Activated naive CD8-positive, alpha-beta T cell (primary cell): Measurements from ENCODE around the gene TNFRSF8.

Experiments
- H3K27ac Mint-ChIP-seq: one replicate; pipeline ENCODE4 v1.8.0; 2021; ENCODE audit warnings: mixed read lengths
- H3K27me3 Mint-ChIP-seq: one replicate; pipeline ENCODE4 v1.8.0; 2021; ENCODE audit warnings: mixed read lengths
- H3K36me3 Mint-ChIP-seq: one replicate; pipeline ENCODE4 v1.8.0; 2021; ENCODE audit warnings: mixed read lengths
- H3K4me1 Mint-ChIP-seq: one replicate; pipeline ENCODE4 v1.8.0; 2021; ENCODE audit warnings: low read depth, mixed read lengths
- H3K4me3 Mint-ChIP-seq: one replicate; pipeline ENCODE4 v1.8.0; 2021; ENCODE audit warnings: mild to moderate bottlenecking, mixed read lengths
- H3K9me3 Mint-ChIP-seq: one replicate; pipeline ENCODE4 v1.8.0; 2021; ENCODE audit warnings: low read depth, mixed read lengths

The TNFRSF8 gene

DNA sequence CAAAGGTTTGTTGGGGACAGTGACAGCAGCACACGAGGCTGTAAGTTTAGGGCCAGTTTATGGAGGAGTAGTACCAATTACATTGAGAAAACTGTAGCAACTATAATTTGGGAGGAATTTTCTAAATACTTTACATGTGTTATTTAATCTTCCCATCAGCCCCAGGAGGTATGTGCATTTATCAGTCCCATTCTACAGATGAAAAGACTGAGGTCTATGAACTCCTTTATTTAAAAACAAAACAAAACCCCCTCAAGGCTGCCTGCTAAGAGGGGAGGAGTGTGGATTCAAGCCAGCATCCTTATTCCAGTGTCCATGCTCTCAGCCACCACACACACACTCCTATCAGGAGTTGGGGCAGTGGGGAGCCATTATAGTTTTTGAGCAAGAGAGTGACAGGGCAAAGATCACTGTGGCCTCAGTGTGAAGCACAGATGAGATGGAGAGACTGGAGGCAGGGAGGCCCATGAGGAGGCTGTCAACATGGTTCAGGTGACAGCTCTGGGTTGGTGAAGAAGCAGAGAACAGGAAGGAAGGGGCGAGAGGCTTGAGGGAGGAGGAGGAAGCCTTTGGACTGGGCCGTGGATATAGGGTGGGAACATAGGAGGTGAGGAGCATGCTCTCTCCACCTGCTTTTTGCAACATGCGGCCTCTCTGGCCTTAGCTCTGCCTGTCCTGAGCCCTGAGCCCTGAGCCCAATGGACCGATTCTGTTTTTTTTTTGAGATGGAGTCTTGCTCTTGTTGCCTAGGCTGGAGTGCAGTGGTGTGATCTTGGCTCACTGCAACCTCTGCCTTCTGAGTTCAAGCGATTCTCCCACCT, 113.4 kb downstream of the TNFRSF8 start:
- Mint-ChIP-seq H3K9me3 (peaks cover under 1% of the 10 kb centered on the region), H3K27ac (peak overlapping the region; percentile 99), H3K27me3 (no peaks in the 10 kb centered on the region), H3K4me3 (peak overlapping the region; percentile 81), H3K4me1 (peaks cover 79% of the 10 kb centered on the region), H3K36me3 (peaks cover 8% of the 10 kb centered on the region)

DNA sequence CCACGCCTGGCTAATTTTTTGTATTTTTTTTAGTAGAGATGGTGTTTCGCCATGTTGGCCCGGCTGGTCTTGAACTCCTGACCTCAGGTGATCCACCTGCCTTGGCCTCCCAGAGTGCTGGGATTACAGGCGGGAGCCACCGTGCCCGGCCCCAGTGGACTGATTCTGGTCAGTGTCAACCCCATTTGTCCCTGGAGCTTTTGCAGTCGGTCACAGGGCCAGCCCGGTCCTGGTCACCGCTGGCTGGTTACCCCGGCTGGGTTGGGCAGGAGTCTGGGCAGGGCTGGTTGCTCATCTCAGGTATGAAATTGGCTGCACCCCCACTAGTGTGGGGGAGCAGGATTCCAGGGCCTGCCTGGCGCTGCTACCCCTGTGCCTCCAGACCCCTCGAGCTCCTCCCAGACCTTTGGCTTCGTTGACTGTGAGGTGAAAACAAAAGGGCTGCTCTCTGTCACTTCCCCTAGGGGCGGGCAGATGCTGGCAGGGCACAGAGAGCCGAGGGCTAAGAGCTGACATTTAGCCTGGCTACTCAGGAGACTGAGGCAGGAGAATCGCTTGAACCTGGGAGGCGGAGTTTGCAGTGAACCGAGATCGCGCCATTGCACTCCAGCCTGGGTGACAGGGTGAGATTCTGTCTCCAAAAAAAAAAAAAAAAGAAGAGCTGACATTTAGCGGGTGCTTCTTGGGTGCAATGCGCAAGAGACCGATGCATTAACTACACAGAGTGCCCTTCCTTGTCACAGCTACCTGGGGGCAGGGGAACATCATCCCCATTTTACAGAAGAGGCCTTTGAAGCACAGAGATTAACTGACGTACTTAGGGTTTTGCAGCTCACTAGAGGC, 114.3 kb downstream of the TNFRSF8 start:
- Mint-ChIP-seq H3K4me3 (peak overlapping the region; percentile 93), H3K27me3 (no peaks in the 10 kb centered on the region), H3K36me3 (peaks cover 7% of the 10 kb centered on the region), H3K4me1 (peaks cover 77% of the 10 kb centered on the region), H3K27ac (peak overlapping the region; percentile 99), H3K9me3 (no peaks in the 10 kb centered on the region)

DNA sequence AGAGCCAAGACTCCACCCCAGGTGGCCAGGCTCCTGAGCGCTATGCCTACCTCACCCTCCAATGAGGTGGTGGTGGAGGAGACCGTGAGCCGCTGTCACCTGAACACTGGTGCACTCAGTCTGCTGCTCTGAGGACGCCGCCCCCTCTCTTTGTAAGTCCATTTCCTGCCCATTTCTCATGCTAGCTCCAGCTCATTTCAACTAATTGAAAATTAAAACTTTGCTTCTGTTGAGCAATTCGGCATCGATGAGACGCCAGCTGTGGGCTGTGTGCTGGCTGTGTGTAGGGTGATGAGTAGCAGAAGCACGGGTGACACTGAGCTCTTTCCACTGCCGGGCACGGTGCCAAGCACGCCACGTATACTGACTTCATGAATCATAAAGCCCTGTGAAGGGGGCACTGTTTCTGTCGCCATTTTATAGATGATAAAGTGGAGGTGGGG, 114.9 kb downstream of the TNFRSF8 start:
- peak overlapping the region; percentile 93 for H3K4me3 Mint-ChIP-seq
- H3K27ac Mint-ChIP-seq: peak overlapping the region; percentile 99
- H3K36me3 Mint-ChIP-seq: peaks cover 7% of the 10 kb centered on the region
- no peaks in the 10 kb centered on the region for H3K9me3 Mint-ChIP-seq
- H3K4me1 Mint-ChIP-seq: peaks cover 77% of the 10 kb centered on the region
- no peaks in the 10 kb centered on the region for H3K27me3 Mint-ChIP-seq

DNA sequence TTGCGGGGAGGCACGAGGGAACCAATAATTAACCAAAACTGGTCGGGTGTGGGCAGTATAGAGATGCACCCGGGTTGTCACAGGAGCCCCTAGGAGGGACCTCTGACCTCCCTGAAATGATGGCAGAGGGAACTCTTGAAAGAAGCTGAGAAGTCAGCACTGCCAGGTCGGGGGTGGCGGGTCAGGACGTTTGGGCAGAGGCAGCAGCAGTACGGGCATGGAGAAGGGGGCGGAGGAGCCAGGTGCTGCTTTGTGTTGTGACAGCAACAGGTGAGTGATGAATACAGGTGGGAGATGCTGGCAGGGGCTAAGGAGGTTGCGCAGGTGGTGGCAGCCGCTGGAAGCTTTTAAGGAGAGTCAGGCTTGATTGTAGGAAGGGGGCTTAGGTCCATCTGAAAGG, 115.4 kb downstream of the TNFRSF8 start:
- Mint-ChIP-seq H3K27me3 (no peaks in the 10 kb centered on the region), H3K9me3 (no peaks in the 10 kb centered on the region), H3K36me3 (peaks cover 7% of the 10 kb centered on the region), H3K4me1 (peaks cover 75% of the 10 kb centered on the region), H3K27ac (peak overlapping the region; percentile 99), H3K4me3 (peak overlapping the region; percentile 93)

DNA sequence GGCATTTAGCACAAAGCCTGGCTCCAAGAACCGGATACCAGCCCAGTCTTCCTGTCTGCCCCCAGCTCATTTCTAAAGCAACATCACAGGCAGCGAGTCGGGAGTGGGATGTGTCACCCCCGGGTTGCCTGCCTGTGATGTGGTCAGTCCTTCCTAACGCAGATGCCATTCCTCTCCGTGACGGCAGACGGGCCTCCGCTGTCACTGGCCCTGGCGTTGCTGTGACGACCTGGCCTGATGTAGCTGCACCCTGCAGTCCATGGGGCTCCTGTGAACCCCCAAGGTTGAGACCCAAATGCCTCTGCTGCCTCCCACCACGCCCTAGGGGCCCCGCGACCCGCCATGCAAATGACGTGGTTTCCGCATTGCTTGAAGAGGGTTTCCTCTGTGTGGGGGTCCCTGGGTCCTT, 116.0 kb downstream of the TNFRSF8 start:
- H3K4me3 Mint-ChIP-seq: peak overlapping the region; percentile 93
- no peaks in the 10 kb centered on the region for H3K27me3 Mint-ChIP-seq
- no peaks in the 10 kb centered on the region for H3K9me3 Mint-ChIP-seq
- peaks cover 5% of the 10 kb centered on the region for H3K36me3 Mint-ChIP-seq
- peaks cover 73% of the 10 kb centered on the region for H3K4me1 Mint-ChIP-seq
- H3K27ac Mint-ChIP-seq: peak overlapping the region; percentile 99

DNA sequence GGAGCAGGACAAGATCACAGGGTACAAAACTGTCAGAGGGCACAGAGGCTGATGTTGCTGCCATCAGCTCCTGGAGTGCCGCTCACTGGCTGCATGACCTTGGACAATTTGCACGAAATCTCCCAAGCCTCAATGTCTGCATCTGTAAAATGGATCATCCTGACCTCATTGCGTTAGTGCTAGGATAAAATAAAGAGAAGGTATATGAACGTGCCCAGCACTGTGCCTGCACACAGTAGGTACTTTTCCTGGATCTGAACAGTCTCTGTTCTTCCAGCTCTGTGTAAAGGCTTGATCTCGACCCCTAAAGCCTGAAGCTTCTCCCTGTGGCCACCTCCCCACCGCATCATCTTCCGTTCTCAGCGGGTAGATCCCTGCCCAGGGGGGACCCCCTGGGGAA, 116.6 kb downstream of the TNFRSF8 start:
- H3K4me1 Mint-ChIP-seq: peaks cover 70% of the 10 kb centered on the region
- H3K27ac Mint-ChIP-seq: peak overlapping the region; percentile 99
- no peaks in the 10 kb centered on the region for H3K27me3 Mint-ChIP-seq
- H3K4me3 Mint-ChIP-seq: peak overlapping the region; percentile 93
- no peaks in the 10 kb centered on the region for H3K9me3 Mint-ChIP-seq
- H3K36me3 Mint-ChIP-seq: peaks cover 5% of the 10 kb centered on the region

DNA sequence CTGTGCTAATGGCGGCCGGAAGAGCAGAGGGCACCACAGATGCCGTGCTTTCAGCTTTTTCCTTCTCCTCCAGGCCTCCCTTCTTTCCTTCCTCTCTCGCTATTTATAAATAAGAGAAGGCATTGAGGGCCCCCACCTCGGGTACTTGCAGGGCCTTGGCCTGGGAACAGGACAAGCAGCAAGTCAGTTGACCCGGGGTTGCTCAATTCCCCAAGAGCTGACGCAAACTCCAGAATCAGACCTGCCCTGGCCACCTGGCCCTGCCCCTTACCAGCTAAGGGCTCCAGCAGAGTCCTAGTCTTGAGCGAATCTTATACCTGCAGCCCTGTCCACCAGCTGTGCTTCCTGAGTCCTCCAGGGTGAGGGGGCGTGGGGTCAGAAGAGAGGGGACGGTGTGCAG, 117.2 kb downstream of the TNFRSF8 start:
- Mint-ChIP-seq H3K9me3 (no peaks in the 10 kb centered on the region), H3K36me3 (peaks cover 5% of the 10 kb centered on the region), H3K27me3 (no peaks in the 10 kb centered on the region), H3K27ac (no peak overlapping the region), H3K4me1 (peaks cover 66% of the 10 kb centered on the region), H3K4me3 (peak overlapping the region; percentile 20)

DNA sequence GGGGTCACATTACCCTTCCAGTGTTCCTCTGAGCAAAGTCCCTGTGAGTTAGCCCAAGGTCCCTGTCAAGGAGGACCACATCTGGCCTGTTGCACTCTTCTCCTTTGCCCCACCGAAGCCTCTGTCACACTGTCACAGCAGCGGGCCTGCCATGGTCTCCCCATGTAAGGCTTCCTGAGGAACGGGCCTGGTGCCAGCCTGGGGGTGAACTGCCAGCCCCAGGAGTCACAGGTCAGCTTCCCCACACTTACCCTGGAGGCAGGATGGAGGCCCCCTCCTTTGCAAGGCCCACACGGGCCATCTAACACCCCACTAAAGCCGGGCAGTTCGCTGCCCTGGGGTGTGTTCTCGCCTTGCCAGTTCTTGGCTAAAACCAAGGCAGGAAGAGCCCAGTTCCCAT, 117.8 kb downstream of the TNFRSF8 start:
- Mint-ChIP-seq H3K4me1 (peaks cover 62% of the 10 kb centered on the region), H3K27me3 (no peaks in the 10 kb centered on the region), H3K9me3 (no peaks in the 10 kb centered on the region), H3K27ac (peak overlapping the region; percentile 28), H3K4me3 (no peak overlapping the region), H3K36me3 (peaks cover 5% of the 10 kb centered on the region)

DNA sequence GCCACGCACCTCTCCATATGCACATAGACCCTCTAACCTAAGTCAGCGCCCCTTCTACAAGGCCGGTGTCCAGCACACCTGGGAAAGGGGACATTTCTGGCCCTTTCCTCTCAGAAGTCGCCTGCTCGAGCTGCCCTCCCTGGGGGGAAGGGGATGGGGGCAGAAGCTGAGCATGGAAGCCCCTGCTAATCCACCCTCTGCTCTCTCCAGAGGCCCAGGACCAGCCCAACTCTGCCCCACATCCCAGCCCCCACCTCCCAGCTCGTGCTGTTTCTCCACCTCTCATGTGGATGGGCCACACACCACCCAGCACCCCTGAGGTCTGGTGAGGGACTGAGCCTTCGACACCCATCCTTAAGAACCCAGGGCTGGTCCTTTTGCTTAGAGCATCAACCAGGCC, 118.5 kb downstream of the TNFRSF8 start:
- no peaks in the 10 kb centered on the region for H3K9me3 Mint-ChIP-seq
- H3K4me1 Mint-ChIP-seq: peaks cover 57% of the 10 kb centered on the region
- no peaks in the 10 kb centered on the region for H3K27me3 Mint-ChIP-seq
- H3K36me3 Mint-ChIP-seq: peaks cover 3% of the 10 kb centered on the region
- no peak overlapping the region for H3K27ac Mint-ChIP-seq
- H3K4me3 Mint-ChIP-seq: no peak overlapping the region

DNA sequence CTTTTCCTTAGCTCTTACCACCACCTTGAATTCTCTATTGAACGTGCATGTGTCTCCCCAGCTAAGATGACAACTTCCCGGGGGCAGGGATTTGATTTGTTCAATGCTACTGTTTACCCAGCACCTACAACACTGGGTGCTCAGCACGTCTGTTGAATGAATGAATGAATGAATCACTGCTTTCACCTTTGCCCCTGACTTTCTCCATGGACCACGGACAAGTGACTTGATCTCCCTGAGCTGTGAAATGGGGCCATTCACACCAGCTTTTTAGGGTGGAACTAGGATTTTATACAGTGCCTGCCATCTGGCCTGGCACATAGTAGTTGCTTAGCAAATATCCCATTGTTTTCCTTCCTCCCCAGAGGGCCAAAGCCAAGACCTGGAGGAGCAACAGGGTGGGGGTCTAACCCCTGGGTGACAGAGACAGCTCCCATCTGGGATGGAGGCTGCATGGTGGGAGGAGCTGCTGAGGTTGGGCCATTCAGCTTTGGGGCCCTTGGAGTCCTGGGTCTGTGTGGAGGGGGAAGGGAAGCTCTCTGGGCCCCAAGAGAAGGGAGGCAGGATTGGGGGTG, 119.4 kb downstream of the TNFRSF8 start:
- no peaks in the 10 kb centered on the region for H3K27me3 Mint-ChIP-seq
- H3K36me3 Mint-ChIP-seq: peaks cover 2% of the 10 kb centered on the region
- no peaks in the 10 kb centered on the region for H3K9me3 Mint-ChIP-seq
- H3K4me3 Mint-ChIP-seq: no peak overlapping the region
- peaks cover 56% of the 10 kb centered on the region for H3K4me1 Mint-ChIP-seq
- peak overlapping the region; percentile 18 for H3K27ac Mint-ChIP-seq

DNA sequence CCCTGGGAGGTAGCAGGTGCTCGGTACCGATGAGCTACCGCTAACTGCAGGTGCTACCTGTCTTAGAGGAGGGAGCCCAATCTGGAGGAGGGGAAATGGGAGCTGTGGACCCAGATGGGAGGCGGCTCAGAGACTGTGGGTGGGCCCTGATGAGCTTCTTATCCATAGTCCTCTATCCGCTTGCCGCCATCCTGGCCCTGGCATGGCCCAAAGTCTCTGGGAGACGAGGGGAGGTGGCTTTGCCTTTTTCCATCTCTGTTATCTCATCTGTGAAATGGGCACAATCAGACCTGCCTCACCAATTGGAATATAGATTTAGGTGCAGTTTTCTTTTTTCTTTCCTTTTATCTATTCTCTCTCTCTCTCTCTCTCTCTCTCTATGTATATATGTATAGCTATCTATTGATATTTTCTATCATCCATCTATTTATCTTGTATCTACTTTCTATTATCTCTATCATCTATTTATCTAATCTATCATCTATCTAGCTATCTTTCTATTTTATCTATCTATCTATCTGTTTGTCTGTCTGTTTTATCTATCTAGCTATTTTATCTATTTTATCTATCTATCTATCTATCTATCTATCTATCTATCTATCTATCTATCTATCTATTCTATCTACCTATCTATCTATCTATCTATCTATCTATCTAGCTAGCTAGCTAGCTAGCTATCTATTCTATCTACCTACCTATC, 120.1 kb downstream of the TNFRSF8 start:
- peaks cover 2% of the 10 kb centered on the region for H3K36me3 Mint-ChIP-seq
- no peaks in the 10 kb centered on the region for H3K27me3 Mint-ChIP-seq
- H3K27ac Mint-ChIP-seq: peak overlapping the region; percentile 18
- H3K9me3 Mint-ChIP-seq: no peaks in the 10 kb centered on the region
- H3K4me3 Mint-ChIP-seq: no peak overlapping the region
- peaks cover 50% of the 10 kb centered on the region for H3K4me1 Mint-ChIP-seq

DNA sequence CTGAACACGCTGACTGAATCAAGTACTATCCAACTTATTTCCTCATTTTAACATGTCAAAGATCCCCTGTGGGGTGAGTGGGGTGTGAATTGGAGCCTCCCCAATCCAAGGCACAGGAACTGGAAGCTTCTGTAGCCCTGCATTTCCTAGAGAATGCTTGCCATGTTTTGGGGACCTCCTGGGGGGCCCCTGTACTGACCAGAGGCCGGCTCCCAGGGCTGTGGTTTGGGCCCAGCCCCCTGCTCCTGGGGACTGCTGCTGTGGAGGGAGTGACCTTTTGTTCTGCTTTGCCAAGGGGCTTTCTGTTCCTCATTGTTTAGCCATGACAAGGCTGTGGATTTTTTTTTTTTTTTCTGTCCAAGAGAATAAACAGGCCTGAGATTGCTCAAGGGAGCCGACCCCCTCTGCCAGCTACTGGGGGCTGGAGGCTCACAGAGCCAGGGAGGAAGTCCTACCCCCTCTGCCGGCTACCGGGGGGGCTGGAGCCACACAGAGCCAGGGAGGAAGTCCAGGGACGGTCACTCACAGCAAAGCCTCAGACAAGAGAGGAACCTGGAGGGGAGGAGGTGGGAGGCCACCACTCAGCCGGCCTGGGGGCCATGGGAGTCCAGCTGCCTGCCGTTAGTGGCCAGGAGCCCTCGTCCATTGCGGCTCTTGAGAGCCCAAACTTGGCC, 121.0 kb downstream of the TNFRSF8 start:
- H3K4me3 Mint-ChIP-seq: no peak overlapping the region
- H3K27ac Mint-ChIP-seq: no peak overlapping the region
- no peaks in the 10 kb centered on the region for H3K36me3 Mint-ChIP-seq
- no peaks in the 10 kb centered on the region for H3K9me3 Mint-ChIP-seq
- H3K4me1 Mint-ChIP-seq: peaks cover 41% of the 10 kb centered on the region
- no peaks in the 10 kb centered on the region for H3K27me3 Mint-ChIP-seq

DNA sequence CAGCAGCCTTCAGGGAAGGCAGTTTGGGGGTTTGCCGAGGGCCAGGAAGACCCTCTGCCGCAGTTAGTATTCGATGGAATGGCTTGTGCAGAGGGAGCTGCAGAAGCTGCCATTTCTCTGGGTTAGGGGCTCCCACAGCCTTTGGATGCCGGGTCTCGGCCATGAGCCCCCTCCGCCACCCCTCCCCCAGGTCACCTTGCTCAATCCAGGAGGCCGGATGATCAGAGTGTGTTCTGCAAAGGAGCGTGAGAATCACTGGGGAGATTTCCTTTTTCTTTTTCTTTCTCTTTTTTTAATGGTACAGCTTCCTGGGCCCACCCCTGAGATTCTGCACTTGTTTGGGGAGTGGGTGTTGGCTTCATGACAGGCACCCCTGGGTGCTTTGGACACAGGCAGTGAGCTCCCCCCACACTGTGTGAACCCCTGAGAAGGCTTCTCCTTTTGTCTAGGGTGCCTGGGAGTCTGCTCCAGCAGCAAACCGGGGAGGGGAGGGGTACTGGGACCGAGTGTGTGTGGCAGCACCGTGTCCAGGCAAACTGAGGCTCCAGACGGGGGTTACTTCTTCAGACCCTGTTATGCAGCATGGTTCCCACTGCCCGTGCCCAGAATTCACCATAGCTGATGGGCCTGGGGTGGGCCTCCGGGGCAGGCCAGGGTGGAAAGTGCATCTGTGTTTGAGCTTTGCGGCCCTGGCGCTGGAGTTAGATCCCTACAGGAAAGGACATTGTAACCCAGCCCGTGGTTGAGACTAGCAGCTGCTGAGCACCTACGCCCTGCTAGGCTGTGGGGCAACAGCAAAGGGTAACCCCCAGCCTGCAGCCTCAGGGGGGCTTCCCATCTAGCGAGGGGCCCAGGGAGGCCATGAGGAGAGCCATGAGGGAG, 122.2 kb downstream of the TNFRSF8 start:
- Mint-ChIP-seq H3K4me3 (no peak overlapping the region), H3K4me1 (peaks cover 40% of the 10 kb centered on the region), H3K36me3 (peaks cover 9% of the 10 kb centered on the region), H3K27me3 (no peaks in the 10 kb centered on the region), H3K9me3 (no peaks in the 10 kb centered on the region), H3K27ac (peak overlapping the region; percentile 41)
